Psoas muscle (tissue), 8 donors: Measurements from ENCODE around the gene ZSWIM9. TPM values are rescaled to one million over a fixed set of nuclear protein-coding genes. Genes with fewer than 3 reads are reported as not detected.
A peak's percentile ranks its signal among the peaks of the same experiment; 100 is the strongest.
"Not testable (repeated sequence)": the region's sequence is repeated elsewhere in the genome, so short reads cannot be mapped to it uniquely, and the experiment has no call there.

Experiments used
- ATAC-seq, 4 donors: fragments of 200-7000 bp; cut with Tn5 transposase; one replicate each; pipeline ENCODE4 v1.9.1; 2020; ENCODE audit warnings: moderate library complexity in 3 of 4, mild to moderate bottlenecking in 2 of 4
- DNase-seq, 2 donors: peaks; one replicate each; pipeline ENCODE4 v3.0.0-alpha.2; 2020
- H3K27ac ChIP-seq: fragments of 200-600 bp; one replicate; pipeline ENCODE4 v1.8.0; 2022
- H3K27me3 ChIP-seq, 3 donors: fragments of 200-600 bp in 1 of 3; one replicate each; pipeline versions ENCODE4 v1.6.1 to v1.8.0; 2013 to 2022; ENCODE audit warnings: low read length in 2 of 3, mild to moderate bottlenecking in 2 of 3, moderate library complexity in 1 of 3; ENCODE audit not compliant: insufficient read depth in 3 of 3
- H3K36me3 ChIP-seq, 2 donors: fragments of 200-600 bp in 1 of 2; one replicate each; pipeline versions ENCODE4 v1.6.1 to v1.8.0; 2013 to 2022; ENCODE audit warnings: low read depth in 1 of 2, mild to moderate bottlenecking in 1 of 2, moderate library complexity in 1 of 2; ENCODE audit not compliant: insufficient read depth in 1 of 2
- H3K4me1 ChIP-seq: fragments of 200-600 bp; one replicate; pipeline ENCODE4 v1.8.0; 2022
- H3K4me3 ChIP-seq: fragments of 200-600 bp; one replicate; pipeline ENCODE4 v1.8.0; 2022; ENCODE audit warnings: mild to moderate bottlenecking
- H3K9me3 ChIP-seq: fragments of 200-600 bp; one replicate; pipeline ENCODE4 v1.8.0; 2022
- WGBS, 3 donors: extraction: QIAGEN DNeasy Blood & Tissue Kit; methylation state at CpG; one replicate each; pipeline versions ENCODE4 v1.1.6 to v1.1.7; 2013; 5-methylcytosine and 5-hydroxymethylcytosine counted together
- intact Hi-C, 2 donors: fragments of 100-400 bp; cut with DNase I; formaldehyde crosslinking; loops; one replicate each; pipeline versions ENCODE4 v1.11.0 to v1.14.2; 2022
- polyA plus RNA-seq, 3 donors: library from polyadenylated mRNA; stranded (reverse); fragments of 200-250 nt; gene quantifications; one replicate each; pipeline ENCODE4 v1.2.3, GENCODE V29; 2013
- total RNA-seq, 4 donors: library from RNA; stranded (reverse); fragmentation: NEBNext Ultra II Directional in 2 of 4; extraction: Animal tissue kit (Norgen Biotek cat#: 25700) in 2 of 4; gene quantifications; one replicate each; pipeline versions ENCODE4 v1.2.1 to v1.2.4, GENCODE V29; 2021 to 2023
- TF ChIP-seq, protein P1 (sequence below): fragments of 200-600 bp; IDR thresholded peaks from one replicate; pipeline ENCODE4 v1.8.0; 2022; ENCODE audit warnings: antibody characterized with exemption
- donor health status: healthy with polysubstance abuse.
- donor health status: DM: no; HTN: no; CAD: no; lungs with moderate emphysema.
- donor health status: Bipolar disorder and iron deficiency.
- donor health status: healthy.
- donor health status: DM: yes; HTN: yes; CAD: no.
- donor health status: DM: no; HTN: no; CAD: no.
- donor health status: DM: no; HTN: no; CAD: no.
- donor health status: DM: yes; HTN: yes; CAD: no.

The ZSWIM9 gene
- total and polyA plus RNA-seq, 7 donors, result 3.0 to 10.5 (median 5.2) TPM

DNA sequence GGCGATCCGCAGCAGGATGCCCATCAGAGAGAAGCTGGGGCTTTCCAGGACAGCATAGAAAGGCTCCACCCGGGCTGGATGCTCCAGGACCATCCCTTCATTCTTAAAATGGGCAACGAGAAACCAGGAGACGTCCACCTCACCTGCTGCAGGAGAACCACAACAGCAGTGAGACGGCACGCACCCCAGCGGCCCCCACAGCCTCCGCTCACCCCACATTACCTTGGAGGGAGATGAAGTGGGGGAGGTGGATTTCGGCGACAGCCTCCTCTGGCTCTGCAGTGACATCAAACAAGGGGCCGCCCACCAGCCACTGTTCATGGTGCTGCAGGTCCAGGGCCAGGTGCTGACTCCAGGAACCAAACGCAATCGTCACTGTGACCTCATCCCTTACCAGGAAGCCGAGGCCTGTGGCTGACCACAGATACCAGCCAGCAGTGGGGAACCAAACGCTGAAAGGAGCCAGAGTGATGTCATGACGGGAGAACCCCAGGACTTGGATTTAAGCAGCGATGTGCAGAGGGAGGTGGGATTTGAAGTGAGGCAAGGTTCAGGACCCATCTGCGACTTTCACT, 60.2 kb downstream of the ZSWIM9 start:
- 89 to 93% (median 89%) methylated on average over 19 of the region's 19 CpGs for WGBS, 3 donors
- DNase-seq, result no peak
- no peak overlapping the region for H3K27ac ChIP-seq
- intact Hi-C loops, result no loop called here
- TF ChIP-seq, protein P1, sequence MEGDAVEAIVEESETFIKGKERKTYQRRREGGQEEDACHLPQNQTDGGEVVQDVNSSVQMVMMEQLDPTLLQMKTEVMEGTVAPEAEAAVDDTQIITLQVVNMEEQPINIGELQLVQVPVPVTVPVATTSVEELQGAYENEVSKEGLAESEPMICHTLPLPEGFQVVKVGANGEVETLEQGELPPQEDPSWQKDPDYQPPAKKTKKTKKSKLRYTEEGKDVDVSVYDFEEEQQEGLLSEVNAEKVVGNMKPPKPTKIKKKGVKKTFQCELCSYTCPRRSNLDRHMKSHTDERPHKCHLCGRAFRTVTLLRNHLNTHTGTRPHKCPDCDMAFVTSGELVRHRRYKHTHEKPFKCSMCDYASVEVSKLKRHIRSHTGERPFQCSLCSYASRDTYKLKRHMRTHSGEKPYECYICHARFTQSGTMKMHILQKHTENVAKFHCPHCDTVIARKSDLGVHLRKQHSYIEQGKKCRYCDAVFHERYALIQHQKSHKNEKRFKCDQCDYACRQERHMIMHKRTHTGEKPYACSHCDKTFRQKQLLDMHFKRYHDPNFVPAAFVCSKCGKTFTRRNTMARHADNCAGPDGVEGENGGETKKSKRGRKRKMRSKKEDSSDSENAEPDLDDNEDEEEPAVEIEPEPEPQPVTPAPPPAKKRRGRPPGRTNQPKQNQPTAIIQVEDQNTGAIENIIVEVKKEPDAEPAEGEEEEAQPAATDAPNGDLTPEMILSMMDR, result no peak
- no peaks in the 10 kb centered on the region for H3K27me3 ChIP-seq
- H3K9me3 ChIP-seq, result no peaks in the 10 kb centered on the region
- H3K36me3 ChIP-seq, result peaks cover 6 to 93% of the 10 kb centered on the region in 2 donors
- no peak overlapping the region for H3K4me3 ChIP-seq
- H3K4me1 ChIP-seq, result no peaks in the 10 kb centered on the region
- peak in 1 of 4 donors; percentile 13 for ATAC-seq

DNA sequence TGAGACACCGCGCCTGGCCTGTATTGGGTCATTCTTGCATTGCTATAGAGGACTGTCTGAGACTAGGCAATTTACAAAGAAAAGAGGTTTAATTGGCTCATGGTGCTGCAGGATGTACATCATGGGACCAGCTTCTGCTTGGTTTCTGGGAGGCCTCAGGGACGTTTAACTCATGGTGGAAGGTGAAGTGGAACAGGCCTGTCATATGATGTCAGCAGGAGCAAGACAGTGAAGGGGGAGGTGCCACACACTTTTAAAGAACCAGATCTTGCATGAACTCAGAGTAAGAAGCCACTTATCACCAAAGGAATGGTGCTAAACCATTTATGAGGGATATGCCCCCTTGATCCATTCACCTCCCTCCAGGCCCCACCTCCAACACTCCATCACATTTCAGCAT, 66.6 kb downstream of the ZSWIM9 start:
- 67 to 89% (median 87%) methylated on average over 3 of the region's 3 CpGs for WGBS, 3 donors
- DNase-seq, result no peak
- no peak for ATAC-seq
- Histone ChIP-seq H3K4me1 (peaks cover 8% of the 10 kb centered on the region), H3K9me3 (no peaks in the 10 kb centered on the region), H3K27ac (no peak overlapping the region), H3K4me3 (no peak overlapping the region), H3K27me3 (no peaks in the 10 kb centered on the region), H3K36me3 (peaks cover 6 to 79% of the 10 kb centered on the region in 2 donors)
- intact Hi-C loops, result no loop called here
- TF ChIP-seq, protein P1, result no peak

DNA sequence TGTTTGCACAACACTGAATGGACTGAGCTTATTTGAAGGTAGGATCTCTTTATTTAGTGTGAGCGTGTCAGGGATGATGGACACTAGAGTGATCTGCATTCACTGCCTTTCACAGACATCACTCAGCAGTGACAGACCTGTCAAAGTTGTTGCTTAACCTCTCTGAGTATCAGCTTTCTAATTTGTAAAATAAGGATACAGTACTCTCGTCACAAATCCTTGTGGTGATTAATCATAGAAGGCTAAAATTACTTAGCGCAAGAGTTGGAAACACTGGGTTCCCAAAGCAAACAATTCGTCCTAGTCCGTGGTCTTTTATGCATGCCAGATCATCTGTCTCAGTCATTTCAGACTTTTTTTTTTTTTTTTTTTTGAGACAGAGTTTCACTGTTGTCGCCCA, 68.6 kb downstream of the ZSWIM9 start:
- Histone ChIP-seq H3K4me1 (peaks cover 8% of the 10 kb centered on the region), H3K27me3 (no peaks in the 10 kb centered on the region), H3K27ac (peak overlapping the region; percentile 58), H3K9me3 (no peaks in the 10 kb centered on the region), H3K36me3 (peaks cover 4 to 67% of the 10 kb centered on the region in 2 donors), H3K4me3 (no peak overlapping the region)
- WGBS, 3 donors, result 57 to 67% (median 59%) methylated on average over 6 of the region's 6 CpGs
- TF ChIP-seq, protein P1, result no peak
- ATAC-seq (peak; percentile 90 to 93 (median 91)), DNase-seq (no peak)
- intact Hi-C loops, result no loop called here

DNA sequence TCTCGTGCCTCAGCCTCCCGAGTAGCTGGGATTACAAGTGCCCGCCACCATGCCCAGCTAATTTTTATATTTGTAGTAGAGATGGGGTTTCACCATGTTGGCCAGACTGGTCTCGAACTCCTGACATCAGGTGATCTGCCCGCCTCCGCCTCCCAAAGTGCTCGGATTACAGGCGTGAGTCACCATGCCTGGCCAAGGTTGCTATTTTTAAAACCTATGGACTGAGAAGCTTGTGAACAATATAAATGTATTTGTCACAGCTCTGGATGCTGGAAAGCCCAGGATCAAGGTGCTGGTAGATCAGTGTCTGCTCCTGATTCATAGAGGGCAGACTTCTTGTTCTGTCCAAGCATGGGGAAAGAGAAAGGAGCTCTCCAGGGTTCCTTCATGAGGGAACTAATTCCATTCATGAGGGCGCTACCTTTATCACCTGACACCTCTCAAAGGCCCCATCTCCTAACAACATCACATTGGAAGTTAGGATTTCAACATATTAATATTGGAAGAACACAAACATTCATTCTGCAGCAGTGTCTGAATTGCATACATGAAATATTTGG, 69.2 kb downstream of the ZSWIM9 start:
- ATAC-seq (peak; percentile 82 to 90 (median 86)), DNase-seq (peak; percentile 20 to 54)
- intact Hi-C loops, result no loop called here
- peak overlapping the region; percentile 58 for H3K27ac ChIP-seq
- 69 to 84% (median 69%) methylated on average over 9 of the region's 9 CpGs for WGBS, 3 donors
- peaks cover 8% of the 10 kb centered on the region for H3K4me1 ChIP-seq
- H3K27me3 ChIP-seq, result no peaks in the 10 kb centered on the region
- H3K9me3 ChIP-seq, result no peaks in the 10 kb centered on the region
- no peak overlapping the region for H3K4me3 ChIP-seq
- TF ChIP-seq, protein P1, result no peak
- H3K36me3 ChIP-seq, result peaks cover 4 to 62% of the 10 kb centered on the region in 2 donors

DNA sequence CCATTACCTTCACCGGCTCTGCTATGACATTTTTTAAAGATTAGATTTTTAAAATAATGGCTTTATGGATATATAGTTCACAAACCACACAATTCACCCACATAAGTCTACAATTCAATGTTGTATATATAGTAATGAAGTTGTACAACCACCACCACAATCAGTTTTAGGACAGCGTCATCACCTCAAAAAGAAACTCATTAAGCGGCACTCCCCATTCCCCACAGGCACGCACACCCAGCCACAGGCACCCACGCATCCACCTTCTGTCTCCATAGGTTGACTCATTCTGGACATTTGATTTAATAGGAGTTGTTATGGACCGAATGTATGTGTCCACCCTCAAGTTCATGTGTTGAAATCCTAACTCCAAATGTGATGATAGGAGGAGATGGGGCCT, 71.3 kb downstream of the ZSWIM9 start:
- H3K27ac ChIP-seq, DNase-seq, H3K4me3 ChIP-seq, ATAC-seq, H3K9me3 ChIP-seq, H3K4me1 ChIP-seq, H3K27me3 ChIP-seq, intact Hi-C loops: not testable (repeated sequence)
- 90 to 96% (median 95%) methylated on average over 6 of the region's 6 CpGs for WGBS, 3 donors
- peaks cover 2 to 65% of the 10 kb centered on the region in 2 donors for H3K36me3 ChIP-seq
